Measurements from ENCODE around the gene CD320. TPM values are rescaled to one million over a fixed set of nuclear protein-coding genes. Genes with fewer than 3 reads are reported as not detected.
"Not testable (repeated sequence)": the region's sequence is repeated elsewhere in the genome, so short reads cannot be mapped to it uniquely, and the experiment has no call there.

CD320 gene
- total and polyA plus RNA-seq, 12 donors = 20.3 to 81.2 (median 28.6) TPM

DNA sequence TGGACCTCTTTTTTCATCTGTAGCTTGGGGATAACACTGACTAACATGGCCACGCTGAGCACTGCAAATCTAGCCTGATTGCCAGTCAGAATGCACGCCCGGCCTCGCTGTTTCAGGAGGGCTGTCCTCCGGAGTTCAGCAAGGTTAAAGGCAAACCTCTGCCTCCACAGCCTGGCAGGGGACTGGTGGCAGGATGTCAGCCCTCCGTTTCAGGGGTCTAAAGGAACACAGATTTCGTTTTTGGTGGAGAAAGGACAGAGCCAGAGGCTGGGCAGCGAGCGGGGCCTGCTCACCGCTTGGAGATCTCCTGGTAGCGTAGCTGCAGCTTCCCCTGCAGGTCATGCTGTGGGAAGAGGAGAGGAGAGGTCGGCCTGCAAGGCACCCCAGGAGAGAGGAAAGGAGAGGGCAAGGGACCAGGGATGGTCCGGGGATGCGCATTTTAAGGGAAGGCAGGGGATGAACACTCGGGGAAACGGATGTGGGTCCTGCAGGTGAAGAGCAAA, 12.5 kb upstream of the CD320 start:
- H3K4me3 ChIP-seq = peak overlapping the region; percentile 67 to 99 (median 96)
- no peaks in the 10 kb centered on the region for H3K27me3 ChIP-seq
- TF ChIP-seq, protein P1, sequence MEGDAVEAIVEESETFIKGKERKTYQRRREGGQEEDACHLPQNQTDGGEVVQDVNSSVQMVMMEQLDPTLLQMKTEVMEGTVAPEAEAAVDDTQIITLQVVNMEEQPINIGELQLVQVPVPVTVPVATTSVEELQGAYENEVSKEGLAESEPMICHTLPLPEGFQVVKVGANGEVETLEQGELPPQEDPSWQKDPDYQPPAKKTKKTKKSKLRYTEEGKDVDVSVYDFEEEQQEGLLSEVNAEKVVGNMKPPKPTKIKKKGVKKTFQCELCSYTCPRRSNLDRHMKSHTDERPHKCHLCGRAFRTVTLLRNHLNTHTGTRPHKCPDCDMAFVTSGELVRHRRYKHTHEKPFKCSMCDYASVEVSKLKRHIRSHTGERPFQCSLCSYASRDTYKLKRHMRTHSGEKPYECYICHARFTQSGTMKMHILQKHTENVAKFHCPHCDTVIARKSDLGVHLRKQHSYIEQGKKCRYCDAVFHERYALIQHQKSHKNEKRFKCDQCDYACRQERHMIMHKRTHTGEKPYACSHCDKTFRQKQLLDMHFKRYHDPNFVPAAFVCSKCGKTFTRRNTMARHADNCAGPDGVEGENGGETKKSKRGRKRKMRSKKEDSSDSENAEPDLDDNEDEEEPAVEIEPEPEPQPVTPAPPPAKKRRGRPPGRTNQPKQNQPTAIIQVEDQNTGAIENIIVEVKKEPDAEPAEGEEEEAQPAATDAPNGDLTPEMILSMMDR (IDR thresholded peaks at IDR 0.05) = no peak
- no peaks in the 10 kb centered on the region for H3K9me3 ChIP-seq
- DNase-seq (no peak), ATAC-seq (peak in 7 of 8 donors; percentile 2 to 16 (median 8))
- peaks cover 0 to 49% (median 29%) of the 10 kb centered on the region in 9 donors for H3K36me3 ChIP-seq
- WGBS, 2 donors = 1 to 2% methylated on average over 16 of the region's 16 CpGs
- H3K27ac ChIP-seq = peak overlapping the region; percentile 81 to 97 (median 96)
- H3K4me1 ChIP-seq = peaks cover 17 to 59% (median 44%) of the 10 kb centered on the region in 9 donors
- intact Hi-C loops (cut with DNase I) = loop anchor here in 3 of 10 donors (2.0 to 10.0 kb wide), 4 partner anchors 22 to 194 kb away; partner anchors contain the start of genes KANK3 (in 1 of the 3) and ZNF414 (in 1 of the 3)

DNA sequence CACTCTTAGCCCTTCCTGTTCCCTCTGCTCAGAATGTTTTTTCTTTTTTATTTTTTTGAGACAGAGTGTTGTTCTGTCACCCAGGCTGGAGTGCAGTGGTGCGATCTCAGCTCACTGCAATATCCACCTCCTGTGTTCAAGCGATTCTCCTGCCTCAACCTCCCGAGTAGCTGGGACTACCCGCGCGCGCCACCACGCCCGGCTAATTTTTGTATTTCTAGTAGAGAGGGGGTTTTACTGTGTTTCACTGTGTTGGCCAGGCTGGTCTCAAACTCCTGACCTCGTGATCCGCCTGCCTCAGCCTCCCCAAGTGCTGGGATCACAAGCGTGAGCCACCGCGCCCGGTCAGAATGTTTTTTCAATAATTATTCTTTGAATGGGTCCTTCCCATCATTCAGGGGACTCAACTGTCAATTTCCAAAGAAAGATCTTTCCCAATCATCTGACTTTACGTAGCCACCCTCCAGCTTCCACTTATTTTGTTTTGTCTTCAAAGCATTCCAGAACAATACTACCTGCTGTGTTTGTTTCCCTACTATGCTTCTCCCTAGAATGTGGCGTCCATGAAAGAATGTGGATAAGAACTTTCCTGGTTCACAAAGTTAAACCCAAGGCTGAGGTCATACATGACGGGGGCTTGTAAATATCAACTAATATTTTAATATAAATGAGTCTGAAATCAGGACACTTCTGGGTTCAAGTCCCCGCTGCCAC, 11.8 kb upstream of the CD320 start:
- TF ChIP-seq, protein P1 (IDR thresholded peaks at IDR 0.05) = no peak
- 84% methylated on average over 19 of the region's 19 CpGs for WGBS, 2 donors
- no peaks in the 10 kb centered on the region for H3K9me3 ChIP-seq
- H3K4me1 ChIP-seq = peaks cover 17 to 57% (median 42%) of the 10 kb centered on the region in 9 donors
- no peak for DNase-seq
- H3K27me3 ChIP-seq = no peaks in the 10 kb centered on the region
- intact Hi-C loops (cut with DNase I) = loop anchor here in 3 of 10 donors (2.0 to 10.0 kb wide), 4 partner anchors 23 to 195 kb away; partner anchors contain the start of genes KANK3 (in 1 of the 3) and ZNF414 (in 1 of the 3)
- H3K36me3 ChIP-seq = peaks cover 0 to 52% (median 34%) of the 10 kb centered on the region in 9 donors
- no peak for ATAC-seq
- H3K27ac ChIP-seq = peak overlapping the region in 9 of 10 donors; percentile 92 to 97 (median 96)
- peak overlapping the region; percentile 67 to 99 (median 96) for H3K4me3 ChIP-seq

- DNase-seq, H3K9me3 ChIP-seq, H3K27ac ChIP-seq, H3K4me3 ChIP-seq, H3K27me3 ChIP-seq, ATAC-seq: not testable (repeated sequence)
- intact Hi-C loops (cut with DNase I) = loop anchor here in 1 of 10 donors (10.0 kb wide), 1 partner anchor 54 kb away; no protein-coding TSS in a partner anchor
- 78 to 82% methylated on average over 9 of the region's 9 CpGs for WGBS, 2 donors
- Histone ChIP-seq H3K4me1 (peaks cover 17 to 46% (median 33%) of the 10 kb centered on the region in 9 donors), H3K36me3 (peaks cover 0 to 52% (median 40%) of the 10 kb centered on the region in 9 donors)
These were observed 10.7 kb upstream of the CD320 start for GRCh38 chr19:8318835-8319234.

DNA sequence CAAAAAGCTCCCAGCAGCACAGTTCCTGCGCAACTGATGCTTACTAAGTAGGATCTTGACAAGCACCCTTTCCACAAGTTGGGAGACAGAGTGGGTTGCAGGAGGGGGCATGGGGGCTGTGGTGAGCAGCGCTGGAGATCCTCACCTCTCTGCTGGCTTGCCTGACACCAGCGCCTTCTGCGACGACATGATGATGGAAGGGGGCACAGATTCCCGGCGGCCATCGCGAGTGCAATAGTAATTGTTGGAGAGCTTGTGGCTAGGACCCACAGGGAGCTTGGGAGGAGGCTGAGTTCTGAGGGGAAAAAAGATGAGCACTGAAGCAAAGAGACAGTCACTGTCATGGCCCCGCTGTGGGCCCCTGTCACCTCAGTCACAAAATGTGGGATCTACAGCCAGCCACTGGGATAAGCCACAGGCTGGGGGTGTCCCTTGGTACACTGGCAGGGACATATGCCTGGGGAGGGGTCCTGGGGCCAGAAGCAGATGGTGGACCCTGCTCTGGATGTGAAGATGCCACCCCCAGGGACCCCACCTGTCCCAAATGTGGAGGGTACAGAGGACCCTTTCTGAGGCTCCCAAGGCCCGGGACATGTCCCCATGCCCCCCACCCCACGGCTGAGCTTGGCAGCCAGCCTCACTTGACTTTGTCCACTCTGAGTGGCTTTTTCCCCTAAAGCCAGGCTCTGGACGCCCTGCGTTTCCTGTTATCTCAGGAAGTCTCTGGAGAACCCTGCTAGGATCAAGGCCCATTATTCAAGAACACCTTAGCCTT, 8.4 kb upstream of the CD320 start:
- Histone ChIP-seq H3K36me3 (peaks cover 0 to 59% (median 31%) of the 10 kb centered on the region in 9 donors), H3K27ac (peak overlapping the region in 4 of 10 donors; percentile 3 to 43 (median 23)), H3K9me3 (no peaks in the 10 kb centered on the region), H3K4me1 (peaks cover 10 to 39% (median 26%) of the 10 kb centered on the region in 9 donors), H3K27me3 (no peaks in the 10 kb centered on the region), H3K4me3 (no peak overlapping the region)
- ATAC-seq (no peak), DNase-seq (no peak)
- intact Hi-C loops (cut with DNase I) = loop anchor here in 1 of 10 donors (10.0 kb wide), 1 partner anchor 52 kb away; no protein-coding TSS in a partner anchor
- 75 to 79% methylated on average over 14 of the region's 14 CpGs for WGBS, 2 donors
- TF ChIP-seq, protein P1 (IDR thresholded peaks at IDR 0.05) = no peak

- not testable (repeated sequence) for H3K27ac ChIP-seq, H3K9me3 ChIP-seq, DNase-seq, H3K4me3 ChIP-seq, ATAC-seq, H3K27me3 ChIP-seq
- intact Hi-C loops (cut with DNase I) = loop anchor here in 1 of 10 donors (10.0 kb wide), 1 partner anchor 50 kb away; no protein-coding TSS in a partner anchor
- Histone ChIP-seq H3K36me3 (peaks cover 0 to 73% (median 40%) of the 10 kb centered on the region in 9 donors), H3K4me1 (peaks cover 8 to 39% (median 22%) of the 10 kb centered on the region in 9 donors)
- 75 to 78% methylated on average over 11 of the region's 11 CpGs for WGBS, 2 donors
These were observed 7.0 kb upstream of the CD320 start for GRCh38 chr19:8314981-8315640.

All from heart right ventricle (tissue), 16 donors.